GM15510 (cell line): ENCODE results near the gene AMN.

Experiments
- POLR2A ChIP-seq: IDR thresholded peaks from 3 replicates; pipeline ENCODE4 v1.6.1; 2011; ENCODE audit warnings: borderline replicate concordance; ENCODE audit not compliant: insufficient read length; ENCODE audit errors: extremely low read depth

The AMN gene

DNA sequence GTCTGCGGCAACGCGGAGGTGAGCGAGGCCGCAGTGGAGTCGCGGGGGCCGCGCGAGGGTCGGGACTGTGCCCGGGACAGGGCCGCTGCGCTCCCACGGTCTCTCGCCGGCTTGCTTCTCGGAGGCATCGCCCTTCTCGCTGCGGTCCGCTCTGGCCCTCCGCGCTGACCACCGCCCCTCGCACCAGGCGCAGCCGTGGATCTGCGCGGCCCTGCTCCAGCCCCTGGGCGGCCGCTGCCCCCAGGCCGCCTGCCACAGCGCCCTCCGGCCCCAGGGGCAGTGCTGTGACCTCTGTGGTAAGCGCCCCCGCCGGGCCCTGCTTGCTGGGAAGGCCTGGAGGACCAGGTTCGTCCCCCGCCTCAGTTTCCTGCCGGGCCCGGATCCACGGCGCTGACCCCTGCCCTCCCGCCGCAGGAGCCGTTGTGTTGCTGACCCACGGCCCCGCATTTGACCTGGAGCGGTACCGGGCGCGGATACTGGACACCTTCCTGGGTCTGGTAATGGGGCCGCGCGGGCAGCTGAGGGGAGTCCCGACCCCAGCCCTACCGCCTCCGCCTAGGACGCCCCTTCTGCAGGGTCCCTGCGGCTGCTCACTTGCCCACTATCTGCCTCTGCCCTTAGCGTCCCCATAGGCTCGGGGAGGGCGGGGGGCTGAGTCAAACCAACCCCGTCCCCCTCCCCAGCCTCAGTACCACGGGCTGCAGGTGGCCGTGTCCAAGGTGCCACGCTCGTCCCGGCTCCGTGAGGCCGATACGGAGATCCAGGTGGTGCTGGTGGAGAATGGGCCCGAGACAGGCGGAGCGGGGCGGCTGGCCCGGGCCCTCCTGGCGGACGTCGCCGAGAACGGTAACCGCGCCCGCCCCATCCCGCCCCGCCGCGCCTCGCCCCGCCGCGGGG is 7.0 kb downstream of the AMN start:
- no peak for TF ChIP-seq POLR2A

DNA sequence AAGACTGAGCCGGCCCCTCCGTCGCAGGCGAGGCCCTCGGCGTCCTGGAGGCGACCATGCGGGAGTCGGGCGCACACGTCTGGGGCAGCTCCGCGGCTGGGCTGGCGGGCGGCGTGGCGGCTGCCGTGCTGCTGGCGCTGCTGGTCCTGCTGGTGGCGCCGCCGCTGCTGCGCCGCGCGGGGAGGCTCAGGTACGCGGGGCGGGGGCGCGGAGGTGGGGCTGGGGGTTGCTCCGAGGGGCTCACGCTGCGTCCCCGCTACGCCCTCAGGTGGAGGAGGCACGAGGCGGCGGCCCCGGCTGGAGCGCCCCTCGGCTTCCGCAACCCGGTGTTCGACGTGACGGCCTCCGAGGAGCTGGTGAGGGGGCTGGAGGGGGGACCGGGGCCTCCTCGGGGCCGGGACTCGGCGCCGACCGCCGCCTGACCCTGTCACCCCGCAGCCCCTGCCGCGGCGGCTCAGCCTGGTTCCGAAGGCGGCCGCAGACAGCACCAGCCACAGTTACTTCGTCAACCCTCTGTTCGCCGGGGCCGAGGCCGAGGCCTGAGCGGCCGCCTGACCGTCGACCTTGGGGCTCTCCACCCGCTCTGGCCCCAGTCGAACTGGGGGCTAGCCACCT is 7.8 kb downstream of the AMN start:
- TF ChIP-seq POLR2A: no peak

DNA sequence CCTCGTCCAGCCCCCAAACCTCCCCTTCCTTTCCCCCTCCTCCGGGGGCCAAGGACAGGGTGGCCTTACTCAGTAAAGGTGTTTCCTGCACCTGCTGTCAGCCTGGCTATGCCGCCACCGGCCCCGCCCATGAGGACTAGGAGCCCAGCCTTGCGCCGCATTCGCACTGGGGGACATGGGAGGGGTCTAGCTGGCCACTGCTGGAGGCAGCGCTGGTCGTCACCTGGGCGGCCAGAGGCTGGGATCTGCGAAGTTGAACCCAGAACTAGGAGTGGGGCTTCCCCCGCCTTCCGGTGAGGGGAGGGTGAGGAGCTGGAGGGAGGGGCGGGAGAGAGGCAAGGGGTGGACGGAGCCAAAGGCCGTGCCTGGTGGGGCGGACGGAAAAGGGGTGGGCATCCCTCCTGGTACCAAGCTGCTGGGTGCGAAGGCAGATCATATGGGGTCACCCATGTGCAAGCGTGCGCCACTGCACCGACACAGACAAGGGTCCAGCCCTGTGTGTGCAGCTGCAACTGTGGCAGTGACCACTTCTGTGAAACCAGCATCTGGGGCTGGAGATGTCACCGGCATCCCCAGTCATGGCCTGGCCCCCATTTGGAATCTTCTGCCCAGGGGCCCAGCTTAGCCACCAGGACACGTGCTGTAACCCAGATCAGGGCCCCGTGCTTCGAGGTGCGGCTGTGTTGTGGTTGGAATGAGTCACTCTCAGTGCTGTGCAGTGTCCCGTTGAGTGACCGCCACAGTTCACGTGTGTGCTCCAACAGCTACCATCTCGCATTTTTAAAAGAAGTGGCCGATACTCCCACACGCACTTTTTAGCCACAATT is 8.5 kb downstream of the AMN start:
- no peak for TF ChIP-seq POLR2A

DNA sequence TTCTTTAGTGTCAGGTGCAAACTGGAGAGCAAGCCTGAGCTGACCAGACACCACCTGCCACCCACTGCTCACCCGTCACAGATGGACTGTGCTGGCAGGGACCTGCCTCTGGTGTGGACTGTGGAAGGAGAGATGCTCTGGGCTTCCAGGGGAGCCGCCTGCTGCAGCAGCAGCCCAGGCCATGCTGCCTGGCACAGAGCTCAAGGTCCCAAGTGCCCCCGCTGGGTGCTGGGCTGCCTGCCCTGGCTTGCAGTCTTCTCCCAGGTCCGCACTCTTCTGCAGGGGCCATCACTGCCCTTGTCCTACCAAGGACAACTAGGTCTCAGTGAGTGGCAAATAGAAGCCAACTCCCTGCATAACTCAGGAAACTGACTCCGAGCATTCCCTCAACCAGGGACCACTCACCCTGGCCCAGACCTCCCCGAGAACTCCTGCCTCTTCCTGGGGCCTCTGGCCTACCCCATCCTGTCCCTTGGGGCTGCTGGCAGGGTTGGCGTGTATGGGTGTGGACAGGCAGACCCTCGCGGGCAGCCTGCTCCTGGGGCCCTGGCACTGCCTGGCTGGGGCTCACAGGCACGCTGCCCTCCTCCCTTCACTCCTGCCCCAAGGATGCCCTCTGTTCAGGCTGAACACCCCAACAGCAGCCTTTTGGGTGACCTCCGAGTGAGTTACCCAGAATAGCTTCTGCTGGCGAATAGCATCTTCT is 9.3 kb downstream of the AMN start:
- TF ChIP-seq POLR2A: no peak

DNA sequence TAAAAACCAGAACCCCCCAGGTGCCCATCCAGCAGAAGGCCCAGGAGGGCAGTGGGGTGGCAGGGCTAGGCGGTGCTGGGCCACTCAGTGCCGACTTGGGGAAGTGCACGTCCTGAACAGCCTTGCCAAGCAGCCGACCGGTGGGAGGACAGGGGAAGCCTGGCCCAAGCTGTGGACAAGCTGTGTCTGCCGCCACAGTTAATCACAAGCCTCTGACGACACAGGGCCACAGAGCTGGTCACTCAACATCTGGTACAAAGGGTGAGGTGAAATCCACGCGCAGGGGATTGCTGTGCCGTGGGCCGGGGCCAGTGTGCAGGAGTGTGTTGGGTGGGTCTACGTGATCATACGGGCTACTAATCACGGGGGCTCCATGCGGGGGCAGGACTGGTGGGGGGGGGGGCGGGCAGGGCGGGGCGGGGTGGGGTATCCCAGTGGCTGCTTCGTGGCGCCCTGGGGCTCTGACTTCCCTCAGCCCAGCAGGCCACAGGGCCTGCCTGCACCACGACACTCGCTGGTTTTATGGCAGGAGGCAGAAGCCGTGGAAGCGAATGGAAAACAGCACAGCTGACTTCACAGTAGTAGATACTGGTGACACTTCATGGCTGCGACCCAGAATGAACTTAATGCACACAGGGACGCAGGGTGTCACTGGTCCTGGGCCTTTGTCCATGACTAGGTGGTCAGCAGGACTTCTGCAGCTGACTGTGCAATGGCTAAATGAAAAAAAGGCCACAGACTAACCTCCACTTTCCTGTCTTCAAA is 10.2 kb downstream of the AMN start:
- no peak for TF ChIP-seq POLR2A

DNA sequence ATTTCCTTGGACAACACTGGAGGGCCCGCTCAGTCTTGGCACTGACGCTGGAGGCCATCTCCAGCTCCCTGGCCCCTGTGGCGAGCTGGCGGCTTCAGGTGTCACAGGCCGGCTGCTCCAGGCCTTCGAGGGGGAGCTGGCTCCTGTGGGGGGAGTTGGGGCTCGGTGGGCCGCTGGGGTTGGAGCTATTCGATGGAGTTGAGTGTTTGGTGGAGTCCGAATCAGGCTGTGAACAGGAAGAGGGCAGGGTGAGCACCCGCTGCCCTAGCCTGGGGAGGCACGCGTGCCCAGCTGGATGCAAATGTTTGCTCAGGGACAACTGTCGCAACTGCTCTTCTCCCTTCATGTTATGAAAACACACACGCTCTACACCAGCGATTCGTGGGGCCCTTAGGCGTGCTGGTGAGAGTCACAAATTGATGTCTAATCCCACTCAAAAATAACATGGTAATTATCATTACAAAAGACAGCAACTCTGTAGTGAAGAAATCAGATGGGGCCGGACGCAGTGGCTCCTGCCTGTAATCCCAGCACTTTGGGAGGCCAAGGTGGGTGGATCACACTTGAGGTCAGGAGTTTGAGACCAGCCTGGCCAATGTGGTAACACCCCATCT is 11.3 kb downstream of the AMN start:
- no peak for TF ChIP-seq POLR2A

DNA sequence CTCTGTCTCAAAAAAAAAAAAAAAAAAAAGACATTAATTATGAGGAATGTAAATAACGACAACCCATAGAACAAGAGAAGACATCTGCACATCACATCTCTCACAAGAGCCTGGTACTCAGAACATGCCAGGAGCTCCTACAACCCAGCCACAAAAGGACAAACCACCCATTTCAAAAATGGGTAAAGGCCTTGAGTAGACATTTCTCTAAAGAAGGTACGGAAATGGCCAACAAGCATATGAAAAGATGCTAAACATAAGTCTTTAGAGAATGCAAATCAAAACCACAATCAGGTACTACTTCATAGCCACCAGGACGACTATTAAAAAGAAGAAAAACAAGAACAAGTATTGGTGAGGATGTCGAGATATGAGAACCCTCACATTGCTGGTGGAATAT is 13.3 kb downstream of the AMN start:
- no peak for TF ChIP-seq POLR2A

DNA sequence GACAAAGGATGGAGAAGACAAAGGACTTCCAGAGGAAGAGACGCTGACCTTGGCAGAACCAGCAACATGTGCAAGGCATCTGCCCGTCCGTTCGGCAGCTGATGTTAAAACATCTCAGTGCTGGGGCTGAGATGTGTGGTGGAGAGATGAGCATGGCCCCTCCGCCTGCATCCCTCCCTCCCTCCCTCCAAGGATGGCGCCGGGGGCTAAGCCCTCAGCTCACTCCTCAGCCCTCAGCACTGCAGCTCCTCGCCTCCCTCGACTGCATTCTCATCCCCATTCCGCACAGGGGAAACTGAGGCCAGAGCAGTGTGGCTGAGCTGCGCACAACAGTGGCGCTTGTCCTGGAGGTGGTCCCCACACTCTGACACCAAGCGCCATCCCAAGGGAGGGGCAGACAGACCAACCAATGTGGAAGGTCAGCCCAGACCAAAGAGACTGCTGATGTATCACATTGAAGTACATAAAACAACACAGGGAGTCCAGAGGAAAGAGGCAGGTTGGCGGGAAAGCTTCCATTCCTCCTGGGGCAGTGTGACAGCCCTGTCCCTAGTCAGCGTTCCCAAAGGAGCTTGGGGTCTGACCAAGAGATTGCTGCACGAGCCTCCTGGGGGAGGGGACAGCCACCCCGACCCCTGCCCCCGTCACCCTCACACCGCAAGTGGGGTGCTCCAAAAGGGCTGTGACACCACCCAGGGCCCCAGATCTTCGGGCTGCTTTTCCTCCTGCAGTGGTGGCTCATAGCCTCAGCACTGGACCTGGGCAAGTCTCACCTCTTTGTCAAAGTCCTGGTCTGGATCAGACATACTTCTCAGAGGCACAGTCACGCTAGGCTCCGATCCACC is 15.1 kb downstream of the AMN start:
- no peak for TF ChIP-seq POLR2A

DNA sequence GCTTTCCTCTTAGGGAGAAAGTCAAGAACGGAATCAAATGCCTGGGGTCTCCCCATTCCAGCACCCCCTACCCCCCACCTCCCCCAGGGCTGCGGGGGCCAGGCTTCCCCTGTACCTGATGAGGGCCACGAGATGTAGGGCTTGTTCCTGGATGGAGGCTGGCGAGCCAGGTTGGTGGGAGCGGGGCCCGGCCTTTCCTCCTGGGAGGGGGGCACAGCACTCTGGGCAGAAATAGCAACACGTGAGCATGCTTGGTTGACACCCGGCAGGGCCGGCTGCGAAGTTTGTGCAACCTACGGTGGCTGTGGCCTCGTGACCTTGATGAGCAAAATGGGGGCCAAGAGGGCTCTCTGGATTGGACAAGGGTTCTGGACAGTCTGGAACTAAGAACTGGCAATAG is 15.7 kb downstream of the AMN start:
- no peak for TF ChIP-seq POLR2A

DNA sequence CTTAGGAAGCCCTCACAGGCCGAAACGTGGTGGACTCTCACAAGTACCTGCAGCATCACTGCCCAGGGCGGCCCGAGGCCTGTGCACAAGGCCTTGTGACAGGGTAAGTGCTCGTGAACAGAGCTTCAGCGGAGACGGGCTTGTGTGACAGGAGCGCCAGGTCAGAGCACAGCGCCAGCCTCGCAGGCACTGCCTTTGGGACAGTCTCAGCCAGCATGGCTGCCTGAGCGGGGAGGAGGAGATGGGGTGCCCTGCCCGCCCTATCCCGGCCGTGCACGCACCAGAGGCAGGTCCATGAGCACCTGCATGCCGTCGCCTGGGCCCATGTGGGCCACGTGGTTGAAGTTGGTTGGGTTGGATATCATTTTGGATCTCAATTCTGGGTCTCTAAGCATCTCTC is 16.9 kb downstream of the AMN start:
- TF ChIP-seq POLR2A: no peak

DNA sequence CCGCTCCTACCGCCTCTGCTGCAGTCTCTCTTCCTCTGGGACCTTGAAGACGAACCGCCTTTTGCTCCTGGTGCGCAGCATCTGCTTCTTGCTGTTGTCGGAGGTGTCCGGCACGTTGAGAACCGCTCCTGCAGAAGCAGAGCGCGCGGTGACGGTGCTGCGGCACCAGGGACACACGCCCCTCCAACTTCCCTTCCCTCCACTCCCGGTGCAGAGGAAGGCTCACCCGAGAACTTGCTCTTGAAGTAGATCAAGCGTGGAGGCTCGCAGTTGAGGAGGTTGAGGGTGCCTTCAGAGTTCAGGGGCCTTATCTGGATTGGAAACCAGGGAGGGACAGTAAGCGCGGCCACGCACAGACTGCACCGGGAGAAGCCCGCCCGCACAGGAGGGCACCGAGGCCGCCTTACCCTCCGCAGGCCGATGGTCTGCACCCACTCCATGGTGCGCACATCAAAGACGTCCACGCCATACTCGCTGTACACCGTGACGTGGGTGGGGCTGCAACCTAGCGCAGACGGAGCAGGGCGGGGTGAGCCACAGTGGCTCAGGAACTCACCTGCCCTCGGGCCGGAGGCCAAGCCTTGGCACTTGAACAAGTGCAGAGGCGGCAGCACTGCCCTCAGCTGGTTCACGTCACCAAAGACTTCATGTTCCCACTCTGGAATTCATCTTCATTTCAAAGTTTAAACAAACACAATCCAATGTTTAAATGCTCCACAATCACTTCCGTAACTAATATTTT is 17.5 kb downstream of the AMN start:
- TF ChIP-seq POLR2A: no peak

DNA sequence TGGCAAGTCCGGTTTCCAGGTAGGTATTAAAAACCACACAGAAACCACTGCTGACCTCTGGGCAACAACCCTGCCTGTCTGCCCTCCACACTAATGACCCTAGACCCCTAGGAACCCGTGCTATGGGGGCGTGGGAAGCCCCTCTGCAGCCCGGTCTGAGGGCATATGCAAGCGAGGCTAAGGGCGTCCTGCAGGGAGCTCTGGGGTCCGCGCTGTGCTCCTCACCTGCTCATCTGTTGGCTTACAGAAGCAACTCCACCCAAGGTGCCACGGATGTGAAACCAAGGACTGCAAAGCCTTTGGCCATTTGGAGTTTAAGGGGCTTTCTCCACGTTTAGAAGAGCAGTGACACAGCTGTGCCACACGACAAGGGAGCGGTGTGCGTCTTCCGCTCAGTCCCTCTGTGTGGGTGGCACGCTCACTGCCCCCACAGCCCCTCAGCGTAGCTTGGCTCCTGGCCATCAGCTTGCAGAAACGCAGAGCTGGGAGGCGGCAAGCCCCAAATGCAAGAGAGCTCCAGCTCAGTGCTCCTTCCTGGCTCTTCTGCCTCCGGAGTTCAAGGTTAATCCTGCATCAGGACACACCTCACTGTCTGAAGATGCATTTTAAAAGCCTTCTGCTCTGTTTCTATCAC is 18.4 kb downstream of the AMN start:
- TF ChIP-seq POLR2A: no peak
